AG09309 (cell line): ENCODE data around the gene LSM10.

Source experiments
- DNase-seq: peaks from one replicate; pipeline ENCODE4 v3.0.0-alpha.2; 2010; ENCODE audit warnings: low read depth
- H3K4me3 ChIP-seq: 2 replicates; pipeline ENCODE4 v1.5.1; 2011; ENCODE audit warnings: mild to moderate bottlenecking, low read depth, low read length, moderate library complexity; ENCODE audit not compliant: control insufficient read depth
- CTCF ChIP-seq: IDR thresholded peaks from 2 replicates; pipeline ENCODE4 v1.5.1; 2011; ENCODE audit warnings: mild to moderate bottlenecking, low read depth, low read length, inconsistent platforms; ENCODE audit not compliant: insufficient read depth, control insufficient read depth; ENCODE audit errors: missing control alignments

The LSM10 gene

GRCh38 chr1:36440646-36441045, 42.9 kb upstream of the LSM10 start:
- no peak for DNase-seq
- no peak overlapping the region for H3K4me3 ChIP-seq
- no peak for TF ChIP-seq CTCF

GRCh38 chr1:36440044-36440443, 42.3 kb upstream of the LSM10 start:
- DNase-seq = no peak
- no peak for TF ChIP-seq CTCF
- no peak overlapping the region for H3K4me3 ChIP-seq

GRCh38 chr1:36438715-36439114, 41.0 kb upstream of the LSM10 start:
- no peak for DNase-seq
- H3K4me3 ChIP-seq = no peak overlapping the region
- no peak for TF ChIP-seq CTCF

- no peak for TF ChIP-seq CTCF
- H3K4me3 ChIP-seq = no peak overlapping the region
- DNase-seq = no peak
Observed at GRCh38 chr1:36436821-36437220, 39.1 kb upstream of the LSM10 start.

- DNase-seq = no peak
- TF ChIP-seq CTCF = no peak
- no peak overlapping the region for H3K4me3 ChIP-seq
Observed at GRCh38 chr1:36433102-36433501, 35.4 kb upstream of the LSM10 start.

- no peak for TF ChIP-seq CTCF
- H3K4me3 ChIP-seq = no peak overlapping the region
- no peak for DNase-seq
Observed at GRCh38 chr1:36432616-36433015, 34.9 kb upstream of the LSM10 start.

GRCh38 chr1:36425791-36426190, 28.1 kb upstream of the LSM10 start:
- no peak for DNase-seq

More at GRCh38 chr1:36425791-36426190, 28.1 kb upstream of the LSM10 start:
- H3K4me3 ChIP-seq = no peak overlapping the region
- no peak for TF ChIP-seq CTCF
